Measurements from ENCODE around the gene CMSS1. TPM values are rescaled to one million over a fixed set of nuclear protein-coding genes. Genes with fewer than 3 reads are reported as not detected.

CMSS1 gene
- total RNA-seq, 4 donors from 2014 or later = 1.8 to 41.2 (median 17.0) TPM

GRCh38 chr3:100189444-100189964 lies 371.8 kb downstream of the CMSS1 start:
- H3K9me3 ChIP-seq = no peaks in the 10 kb centered on the region
- intact Hi-C loops (cut with DNase I; ENCODE audit: low total_unique reads) = no loop called here
- TF ChIP-seq POLR2A (IDR thresholded peaks at IDR 0.05) (no peak), CTCF (IDR thresholded peaks at IDR 0.05) (no peak)

GRCh38 chr3:100195375-100195774 lies 377.7 kb downstream of the CMSS1 start:
- Histone ChIP-seq H3K27me3 (no peaks in the 10 kb centered on the region), H3K27ac (no peak overlapping the region), H3K4me3 (no peak overlapping the region), H3K36me3 (no peaks in the 10 kb centered on the region), H3K9me3 (no peaks in the 10 kb centered on the region), H3K4me1 (no peaks in the 10 kb centered on the region)
- TF ChIP-seq POLR2A (IDR thresholded peaks at IDR 0.05) (no peak), CTCF (IDR thresholded peaks at IDR 0.05) (no peak)
- no peak for DNase-seq
- intact Hi-C loops (cut with DNase I; ENCODE audit: low total_unique reads) = no loop called here

More at GRCh38 chr3:100189444-100189964, 371.8 kb downstream of the CMSS1 start:
- Histone ChIP-seq H3K27ac (no peak overlapping the region), H3K4me1 (peaks cover 2 to 5% of the 10 kb centered on the region in 2 donors), H3K36me3 (no peaks in the 10 kb centered on the region), H3K27me3 (no peaks in the 10 kb centered on the region), H3K4me3 (no peak overlapping the region)
- DNase-seq = no peak

- TF ChIP-seq POLR2A (IDR thresholded peaks at IDR 0.05) (no peak), CTCF (IDR thresholded peaks at IDR 0.05) (no peak)
- no peak for DNase-seq
- H3K4me1 ChIP-seq = no peaks in the 10 kb centered on the region
- no peaks in the 10 kb centered on the region for H3K27me3 ChIP-seq
- no peaks in the 10 kb centered on the region for H3K36me3 ChIP-seq
- H3K4me3 ChIP-seq = no peak overlapping the region
- H3K27ac ChIP-seq = no peak overlapping the region
- intact Hi-C loops (cut with DNase I; ENCODE audit: low total_unique reads) = no loop called here
- no peaks in the 10 kb centered on the region for H3K9me3 ChIP-seq
Measured at GRCh38 chr3:100197876-100198275, 380.2 kb downstream of the CMSS1 start.

GRCh38 chr3:100198579-100199269 lies 381.1 kb downstream of the CMSS1 start:
- TF ChIP-seq CTCF (IDR thresholded peaks at IDR 0.05) = no peak
- no peak for TF ChIP-seq POLR2A (IDR thresholded peaks at IDR 0.05)
- H3K9me3 ChIP-seq = no peaks in the 10 kb centered on the region
- no peaks in the 10 kb centered on the region for H3K27me3 ChIP-seq
- intact Hi-C loops (cut with DNase I; ENCODE audit: low total_unique reads) = no loop called here
- H3K4me3 ChIP-seq = no peak overlapping the region
- no peaks in the 10 kb centered on the region for H3K36me3 ChIP-seq
- no peaks in the 10 kb centered on the region for H3K4me1 ChIP-seq
- no peak for DNase-seq
- no peak overlapping the region for H3K27ac ChIP-seq

- Histone ChIP-seq H3K4me1 (peaks cover 0 to 3% of the 10 kb centered on the region in 2 donors), H3K4me3 (no peak overlapping the region), H3K27me3 (no peaks in the 10 kb centered on the region), H3K9me3 (no peaks in the 10 kb centered on the region), H3K27ac (no peak overlapping the region), H3K36me3 (no peaks in the 10 kb centered on the region)
- TF ChIP-seq CTCF (IDR thresholded peaks at IDR 0.05) (no peak), POLR2A (IDR thresholded peaks at IDR 0.05) (no peak)
- no peak for DNase-seq
- intact Hi-C loops (cut with DNase I; ENCODE audit: low total_unique reads) = no loop called here
Measured at GRCh38 chr3:100205171-100205570, 387.5 kb downstream of the CMSS1 start.

Measured in uterus (tissue), 4 donors.